ENCODE data around the gene EXT2.

Gene EXT2

GRCh38 chr11:44226490-44226889 is 131.0 kb downstream of the EXT2 start:
- no peak for TF ChIP-seq FOXP2 (optimal IDR thresholded peaks at IDR 0.05; ENCODE audit: borderline replicate concordance, extremely low read depth, extremely low read length, insufficient read depth)
- TF ChIP-seq SIN3A (IDR thresholded peaks at IDR 0.05; ENCODE audit: borderline replicate concordance, insufficient read depth, low read length), result no peak

GRCh38 chr11:44226945-44227344 is 131.5 kb downstream of the EXT2 start:
- TF ChIP-seq POLR2AphosphoS5 (IDR thresholded peaks at IDR 0.05; ENCODE audit: low read depth, low read length) (no peak), TAF1 (IDR thresholded peaks at IDR 0.05; ENCODE audit: borderline replicate concordance, insufficient read depth, low read length) (no peak), FOXP2 (optimal IDR thresholded peaks at IDR 0.05; ENCODE audit: borderline replicate concordance, extremely low read depth, extremely low read length, insufficient read depth) (no peak)

DNA sequence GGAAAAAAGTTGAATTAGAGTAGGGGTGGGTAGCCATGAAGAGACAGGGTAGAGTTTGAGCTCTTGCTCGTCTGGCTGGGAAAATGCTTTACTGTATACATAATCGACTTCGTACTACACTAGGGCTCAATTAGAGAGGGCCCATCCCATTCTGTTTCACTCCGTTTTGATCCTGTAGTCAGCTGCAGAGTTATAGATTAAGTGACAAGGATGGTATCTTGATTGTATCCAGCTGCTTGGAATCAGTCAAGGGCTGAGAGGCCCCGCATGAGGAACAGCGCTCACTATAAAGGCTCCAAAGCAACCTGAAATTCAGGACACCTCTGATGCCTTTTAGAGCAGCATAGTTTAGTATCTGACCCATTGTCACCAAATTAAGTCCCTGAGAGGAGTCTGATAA is 132.9 kb downstream of the EXT2 start:
- TF ChIP-seq POLR2AphosphoS5 (IDR thresholded peaks at IDR 0.05; ENCODE audit: low read depth, low read length) (no peak), REST (IDR thresholded peaks at IDR 0.05; ENCODE audit: insufficient read depth in 1 of 2, low read depth in 2 of 2, low read length in 2 of 2) (no peak), FOXP2 (optimal IDR thresholded peaks at IDR 0.05; ENCODE audit: borderline replicate concordance, extremely low read depth, extremely low read length, insufficient read depth) (no peak), SIN3A (IDR thresholded peaks at IDR 0.05; ENCODE audit: borderline replicate concordance, insufficient read depth, low read length) (no peak), TAF1 (IDR thresholded peaks at IDR 0.05; ENCODE audit: borderline replicate concordance, insufficient read depth, low read length) (no peak)

GRCh38 chr11:44229098-44229497 is 133.6 kb downstream of the EXT2 start:
- TF ChIP-seq POLR2AphosphoS5 (IDR thresholded peaks at IDR 0.05; ENCODE audit: low read depth, low read length) (no peak), TAF1 (IDR thresholded peaks at IDR 0.05; ENCODE audit: borderline replicate concordance, insufficient read depth, low read length) (no peak), REST (IDR thresholded peaks at IDR 0.05; ENCODE audit: insufficient read depth in 1 of 2, low read depth in 2 of 2, low read length in 2 of 2) (no peak), SIN3A (IDR thresholded peaks at IDR 0.05; ENCODE audit: borderline replicate concordance, insufficient read depth, low read length) (no peak), FOXP2 (optimal IDR thresholded peaks at IDR 0.05; ENCODE audit: borderline replicate concordance, extremely low read depth, extremely low read length, insufficient read depth) (no peak)

DNA sequence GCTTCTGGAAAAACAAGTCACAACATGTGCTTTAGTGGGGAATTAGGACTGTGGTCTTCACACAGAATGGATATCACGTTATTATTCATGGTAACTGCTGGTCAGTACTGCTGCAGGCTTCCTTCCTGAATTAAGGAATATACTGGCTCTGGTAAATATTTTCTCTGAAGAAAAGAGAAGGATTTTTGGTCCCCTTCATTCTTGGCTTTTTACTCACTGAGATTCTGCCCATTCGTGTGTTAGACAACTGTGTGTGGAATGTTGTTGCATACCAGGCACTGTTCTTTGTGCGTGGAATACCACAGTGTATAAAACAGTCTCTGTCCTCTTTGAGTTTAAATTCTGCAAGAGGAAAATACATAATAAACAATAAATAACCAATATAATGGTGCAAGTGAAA is 134.1 kb downstream of the EXT2 start:
- TF ChIP-seq TAF1 (IDR thresholded peaks at IDR 0.05; ENCODE audit: borderline replicate concordance, insufficient read depth, low read length), result no peak
- no peak for TF ChIP-seq FOXP2 (optimal IDR thresholded peaks at IDR 0.05; ENCODE audit: borderline replicate concordance, extremely low read depth, extremely low read length, insufficient read depth)
- no peak for TF ChIP-seq REST (IDR thresholded peaks at IDR 0.05; ENCODE audit: insufficient read depth in 1 of 2, low read depth in 2 of 2, low read length in 2 of 2)
- no peak for TF ChIP-seq POLR2AphosphoS5 (IDR thresholded peaks at IDR 0.05; ENCODE audit: low read depth, low read length)
- TF ChIP-seq SIN3A (IDR thresholded peaks at IDR 0.05; ENCODE audit: borderline replicate concordance, insufficient read depth, low read length), result no peak

DNA sequence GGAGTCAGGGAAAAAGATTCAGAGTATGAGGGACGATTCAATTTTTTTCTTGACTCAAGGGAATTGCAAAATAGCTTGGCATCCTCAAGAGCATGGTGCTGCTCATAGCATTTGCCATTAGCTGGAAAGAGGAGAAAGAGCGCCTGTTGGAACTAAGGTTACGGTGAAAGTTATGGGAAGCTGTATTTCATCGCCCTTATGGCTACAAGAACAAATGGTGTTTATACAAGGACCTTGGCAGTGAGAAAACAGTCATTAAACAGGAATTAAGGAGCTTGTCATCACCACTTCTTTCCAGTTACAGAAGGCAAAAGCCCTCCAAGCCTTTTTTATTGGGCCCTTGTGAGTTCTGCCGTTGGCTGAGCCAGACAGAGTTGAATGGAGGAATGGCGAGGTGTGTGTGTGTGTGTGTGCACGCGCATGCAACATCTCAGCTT is 140.3 kb downstream of the EXT2 start:
- TF ChIP-seq POLR2AphosphoS5 (IDR thresholded peaks at IDR 0.05; ENCODE audit: low read depth, low read length) (no peak), FOXP2 (optimal IDR thresholded peaks at IDR 0.05; ENCODE audit: borderline replicate concordance, extremely low read depth, extremely low read length, insufficient read depth) (no peak), SIN3A (IDR thresholded peaks at IDR 0.05; ENCODE audit: borderline replicate concordance, insufficient read depth, low read length) (no peak), REST (IDR thresholded peaks at IDR 0.05; ENCODE audit: insufficient read depth in 1 of 2, low read depth in 2 of 2, low read length in 2 of 2) (no peak), TAF1 (IDR thresholded peaks at IDR 0.05; ENCODE audit: borderline replicate concordance, insufficient read depth, low read length) (no peak)
